ENCODE measurements around the gene LAS1L. TPM values are rescaled to one million over a fixed set of nuclear protein-coding genes. Genes with fewer than 3 reads are reported as not detected.
"Not testable (repeated sequence)": the region's sequence is repeated elsewhere in the genome, so short reads cannot be mapped to it uniquely, and the experiment has no call there.

LAS1L gene
- 10.9 and 14.4 TPM in 2 replicates for total RNA-seq

- peak; percentile 93 for DNase-seq (ENCODE audit: low read depth in 2 of 2)
Measured at GRCh38 chrX:65534450-65535292, at the start of gene LAS1L. LAS1L (minus strand) TSS chrX:65534787; CDS start chrX:65534715, 72 bp downstream.

- no peak for DNase-seq (ENCODE audit: low read depth in 2 of 2)
Measured at GRCh38 chrX:65582450-65583082, 48.0 kb upstream of the LAS1L start.

- peak; percentile 67 to 78 for DNase-seq (ENCODE audit: low read depth in 2 of 2)
Measured at GRCh38 chrX:65581661-65582339, 47.2 kb upstream of the LAS1L start.

GRCh38 chrX:65578346-65578745, 43.8 kb upstream of the LAS1L start:
- DNase-seq (ENCODE audit: low read depth in 2 of 2) = no peak

- no peak for DNase-seq (ENCODE audit: low read depth in 2 of 2)
Measured at GRCh38 chrX:65576160-65576559, 41.6 kb upstream of the LAS1L start.

- DNase-seq (ENCODE audit: low read depth in 2 of 2) = no peak
Measured at GRCh38 chrX:65575022-65575421, 40.4 kb upstream of the LAS1L start.

GRCh38 chrX:65574356-65574755, 39.8 kb upstream of the LAS1L start:
- no peak for DNase-seq (ENCODE audit: low read depth in 2 of 2)

- no peak for DNase-seq (ENCODE audit: low read depth in 2 of 2)
Measured at GRCh38 chrX:65572971-65573370, 38.4 kb upstream of the LAS1L start.

- DNase-seq (ENCODE audit: low read depth in 2 of 2) = not testable (repeated sequence)
Measured at GRCh38 chrX:65562850-65563249, 28.3 kb upstream of the LAS1L start.

- no peak for DNase-seq (ENCODE audit: low read depth in 2 of 2)
Measured at GRCh38 chrX:65551489-65552339, 17.1 kb upstream of the LAS1L start.

- no peak for DNase-seq (ENCODE audit: low read depth in 2 of 2)
Measured at GRCh38 chrX:65551086-65551485, 16.5 kb upstream of the LAS1L start.

- DNase-seq (ENCODE audit: low read depth in 2 of 2) = no peak
Measured at GRCh38 chrX:65545456-65545855, 10.9 kb upstream of the LAS1L start.

- no peak for DNase-seq (ENCODE audit: low read depth in 2 of 2)
Measured at GRCh38 chrX:65537229-65537628, 2.6 kb upstream of the LAS1L start.

- DNase-seq (ENCODE audit: low read depth in 2 of 2) = no peak
Measured at GRCh38 chrX:65536291-65536690, 1.7 kb upstream of the LAS1L start.

- DNase-seq (ENCODE audit: low read depth in 2 of 2) = no peak
Measured at GRCh38 chrX:65532016-65532415, 2.6 kb downstream of the LAS1L start.

GRCh38 chrX:65528705-65529340, 5.8 kb downstream of the LAS1L start:
- peak; percentile 20 to 55 for DNase-seq (ENCODE audit: low read depth in 2 of 2)

GRCh38 chrX:65528293-65528692, 6.3 kb downstream of the LAS1L start:
- no peak for DNase-seq (ENCODE audit: low read depth in 2 of 2)

- no peak for DNase-seq (ENCODE audit: low read depth in 2 of 2)
Measured at GRCh38 chrX:65524139-65524538, 10.4 kb downstream of the LAS1L start.

GRCh38 chrX:65522739-65523372, 11.7 kb downstream of the LAS1L start:
- peak in 1 of 2 donors; percentile 67 for DNase-seq (ENCODE audit: low read depth in 2 of 2)

- DNase-seq (ENCODE audit: low read depth in 2 of 2) = not testable (repeated sequence)
Measured at GRCh38 chrX:65519530-65519929, 15.1 kb downstream of the LAS1L start.
